Spleen (tissue), 7 donors: ENCODE results near the gene CBL.

ENCODE experiments used
- POLR2A ChIP-seq, 3 donors: fragments of 450-650 bp; IDR thresholded peaks; one replicate each; pipeline ENCODE4 v1.5.1; 2017; ENCODE audit warnings: antibody characterized with exemption in 3 of 3, mild to moderate bottlenecking in 1 of 3
- TF ChIP-seq, protein P1 (sequence below), 11 experiments: fragments of 200-600 bp in 7 of 11; fragments of 450-650 bp in 4 of 11; sonication (generic) in 4 of 11; IDR thresholded peaks in 8 of 11; conservative IDR thresholded peaks in 3 of 11; 1 replicate in 7 of 11; 2 replicates in 4 of 11; pipeline versions ENCODE4 v1.4.0 to v1.8.0; 2016 to 2021; ENCODE audit warnings: antibody characterized with exemption in 11 of 11, inconsistent platforms in 4 of 11, mild to moderate bottlenecking in 1 of 11
- donor health status: DM: no; HTN: no; CAD: no; lungs with moderate emphysema.
- donor health status: DM: no; HTN: no; CAD: no.
- donor health status: DM: no; HTN: no; CAD: no.

DNA sequence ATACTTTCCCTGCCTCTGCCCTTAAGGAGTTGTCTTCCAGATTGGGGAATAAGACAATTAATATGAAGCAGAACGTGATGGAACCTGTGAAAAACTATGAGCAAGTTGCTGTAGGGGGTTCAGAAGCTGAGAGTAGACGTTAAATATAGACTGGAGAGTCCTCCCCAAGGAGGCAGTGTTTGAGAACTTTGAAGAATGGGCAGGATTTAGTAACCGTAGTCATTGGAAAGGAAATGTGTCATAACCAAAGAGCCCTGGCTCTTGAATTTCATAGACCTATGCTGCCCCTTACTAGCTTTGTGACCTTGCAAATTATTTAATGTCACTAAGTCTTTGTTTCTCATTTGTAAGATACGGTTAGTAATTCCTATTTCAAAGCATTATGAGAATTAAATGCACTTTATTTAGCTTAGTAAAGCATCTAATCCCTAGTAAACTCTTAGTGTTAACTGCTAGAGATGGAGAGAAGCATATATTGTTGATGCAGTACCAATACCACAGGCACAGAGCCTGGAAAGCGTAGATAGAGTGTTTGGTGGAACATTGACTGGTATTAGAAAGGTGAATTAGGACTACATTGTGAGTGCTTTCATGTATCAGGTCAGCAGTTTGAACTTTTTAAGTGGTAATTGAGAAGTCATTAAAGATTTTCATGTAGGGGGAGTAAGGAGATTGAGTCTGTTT is 56.7 kb downstream of the CBL start:
- TF ChIP-seq, protein P1, sequence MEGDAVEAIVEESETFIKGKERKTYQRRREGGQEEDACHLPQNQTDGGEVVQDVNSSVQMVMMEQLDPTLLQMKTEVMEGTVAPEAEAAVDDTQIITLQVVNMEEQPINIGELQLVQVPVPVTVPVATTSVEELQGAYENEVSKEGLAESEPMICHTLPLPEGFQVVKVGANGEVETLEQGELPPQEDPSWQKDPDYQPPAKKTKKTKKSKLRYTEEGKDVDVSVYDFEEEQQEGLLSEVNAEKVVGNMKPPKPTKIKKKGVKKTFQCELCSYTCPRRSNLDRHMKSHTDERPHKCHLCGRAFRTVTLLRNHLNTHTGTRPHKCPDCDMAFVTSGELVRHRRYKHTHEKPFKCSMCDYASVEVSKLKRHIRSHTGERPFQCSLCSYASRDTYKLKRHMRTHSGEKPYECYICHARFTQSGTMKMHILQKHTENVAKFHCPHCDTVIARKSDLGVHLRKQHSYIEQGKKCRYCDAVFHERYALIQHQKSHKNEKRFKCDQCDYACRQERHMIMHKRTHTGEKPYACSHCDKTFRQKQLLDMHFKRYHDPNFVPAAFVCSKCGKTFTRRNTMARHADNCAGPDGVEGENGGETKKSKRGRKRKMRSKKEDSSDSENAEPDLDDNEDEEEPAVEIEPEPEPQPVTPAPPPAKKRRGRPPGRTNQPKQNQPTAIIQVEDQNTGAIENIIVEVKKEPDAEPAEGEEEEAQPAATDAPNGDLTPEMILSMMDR (IDR thresholded peaks at IDR 0.05 in 8 of 11, conservative IDR thresholded peaks at IDR 0.05 in 3 of 11): no peak
- TF ChIP-seq POLR2A (IDR thresholded peaks at IDR 0.05): no peak
